NCI-H1092 (cell line): ENCODE results near the gene ATP6V0C.

Source experiments
- DNase-seq: peaks from one replicate; lab custom pipeline; 2025; lab: John Stamatoyannopoulos, UW

Gene ATP6V0C

DNA sequence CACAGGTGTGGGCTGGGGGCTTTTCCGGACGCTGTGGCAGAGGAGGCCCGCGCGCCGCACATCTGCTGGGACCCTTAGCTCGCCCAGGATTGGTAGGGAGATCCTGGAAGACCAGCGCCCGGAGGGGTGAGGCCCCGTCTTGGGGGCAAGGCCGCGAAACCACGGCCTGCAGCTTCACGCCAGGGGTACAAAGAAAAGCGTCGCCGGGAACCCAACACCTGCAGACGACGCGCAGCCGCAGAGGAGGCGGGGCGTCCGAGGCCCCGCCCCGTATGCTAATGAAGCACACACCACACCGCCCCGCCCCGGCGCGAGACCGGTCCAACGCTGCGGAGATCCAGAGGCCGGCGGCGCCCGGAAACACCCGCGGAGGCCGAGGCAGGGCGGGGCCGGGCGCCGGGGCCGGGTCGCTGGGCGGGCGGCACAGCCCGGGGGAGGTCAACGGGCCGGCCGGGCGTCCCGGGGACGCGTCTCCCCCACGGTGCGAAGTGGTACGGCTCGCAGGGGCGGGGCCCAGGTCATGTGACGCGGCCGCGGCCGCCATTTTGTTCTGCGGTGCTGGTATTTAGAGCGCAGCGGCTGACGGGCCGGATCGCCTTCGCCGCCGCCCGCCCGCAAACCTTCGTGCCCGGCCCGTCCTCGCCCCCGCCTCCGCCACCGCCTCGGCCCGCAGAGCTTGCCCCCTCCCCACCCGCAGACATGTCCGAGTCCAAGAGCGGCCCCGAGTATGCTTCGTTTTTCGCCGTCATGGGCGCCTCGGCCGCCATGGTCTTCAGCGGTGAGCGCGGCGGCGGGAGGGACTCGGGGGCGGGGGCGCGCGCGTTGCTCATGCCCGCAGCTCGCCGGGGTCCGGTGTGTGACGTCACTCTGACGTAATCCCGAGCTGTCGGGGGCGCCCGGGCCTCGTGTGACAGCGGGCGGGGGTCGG lies at the start of gene ATP6V0C:
TSS of gene ATP6V0C (plus strand) at position 548 of the 928 bp plus-strand sequence. CDS start at position 700, 152 bp downstream.
- peak; percentile 91 for DNase-seq

- no peak for DNase-seq
Observed at GRCh38 chr16:2464333-2464732, 49.4 kb upstream of the ATP6V0C start.

- DNase-seq = no peak
Observed at GRCh38 chr16:2465653-2466415, 47.9 kb upstream of the ATP6V0C start.

DNA sequence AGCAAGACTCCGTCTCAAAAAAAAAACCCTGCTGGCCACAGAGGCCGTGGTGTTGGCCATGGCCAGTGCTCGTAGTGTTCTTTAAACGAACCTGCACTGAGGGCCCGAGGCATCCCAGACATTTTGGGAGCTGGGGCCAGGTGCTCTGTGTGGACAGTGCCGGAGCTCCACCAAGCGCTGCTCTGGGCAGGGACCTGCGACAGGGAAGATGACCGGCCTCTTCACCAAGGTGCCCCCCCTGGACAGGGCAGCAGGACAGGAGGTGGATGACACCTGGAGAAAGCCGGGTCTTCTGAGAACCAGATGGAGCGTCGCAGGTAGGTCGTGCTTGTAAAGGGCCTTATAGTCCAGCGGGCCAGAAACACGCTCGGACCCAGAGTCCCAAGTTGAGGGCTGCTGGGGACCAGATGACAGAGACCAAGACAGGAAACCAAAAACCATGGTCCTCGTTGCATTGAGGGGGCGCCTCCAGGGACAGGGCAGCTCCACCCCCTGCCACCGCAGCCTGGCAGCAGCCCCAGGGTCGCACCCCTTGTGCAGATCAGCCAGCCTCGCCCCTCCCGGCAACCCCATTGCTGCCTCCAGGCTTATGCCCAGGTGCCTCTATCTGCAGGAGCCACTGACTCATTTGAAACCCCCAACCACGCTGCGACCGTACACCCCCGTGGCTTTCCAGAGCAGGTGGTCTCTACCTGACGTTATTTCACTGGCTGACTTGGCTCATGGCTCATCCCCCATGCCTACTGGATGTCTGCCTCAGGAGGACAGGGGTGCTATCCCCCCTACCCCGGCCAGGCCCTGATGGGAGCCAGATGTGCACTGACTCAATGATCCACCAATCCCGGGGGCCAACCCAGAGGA lies 46.9 kb upstream of the ATP6V0C start:
- no peak for DNase-seq

GRCh38 chr16:2467528-2468232 lies 46.1 kb upstream of the ATP6V0C start:
- DNase-seq = peak; percentile 86

- peak; percentile 87 for DNase-seq
Observed at GRCh38 chr16:2468233-2468724, 45.5 kb upstream of the ATP6V0C start.

- peak; percentile 96 for DNase-seq
Observed at GRCh38 chr16:2468725-2469398, 44.9 kb upstream of the ATP6V0C start.

DNA sequence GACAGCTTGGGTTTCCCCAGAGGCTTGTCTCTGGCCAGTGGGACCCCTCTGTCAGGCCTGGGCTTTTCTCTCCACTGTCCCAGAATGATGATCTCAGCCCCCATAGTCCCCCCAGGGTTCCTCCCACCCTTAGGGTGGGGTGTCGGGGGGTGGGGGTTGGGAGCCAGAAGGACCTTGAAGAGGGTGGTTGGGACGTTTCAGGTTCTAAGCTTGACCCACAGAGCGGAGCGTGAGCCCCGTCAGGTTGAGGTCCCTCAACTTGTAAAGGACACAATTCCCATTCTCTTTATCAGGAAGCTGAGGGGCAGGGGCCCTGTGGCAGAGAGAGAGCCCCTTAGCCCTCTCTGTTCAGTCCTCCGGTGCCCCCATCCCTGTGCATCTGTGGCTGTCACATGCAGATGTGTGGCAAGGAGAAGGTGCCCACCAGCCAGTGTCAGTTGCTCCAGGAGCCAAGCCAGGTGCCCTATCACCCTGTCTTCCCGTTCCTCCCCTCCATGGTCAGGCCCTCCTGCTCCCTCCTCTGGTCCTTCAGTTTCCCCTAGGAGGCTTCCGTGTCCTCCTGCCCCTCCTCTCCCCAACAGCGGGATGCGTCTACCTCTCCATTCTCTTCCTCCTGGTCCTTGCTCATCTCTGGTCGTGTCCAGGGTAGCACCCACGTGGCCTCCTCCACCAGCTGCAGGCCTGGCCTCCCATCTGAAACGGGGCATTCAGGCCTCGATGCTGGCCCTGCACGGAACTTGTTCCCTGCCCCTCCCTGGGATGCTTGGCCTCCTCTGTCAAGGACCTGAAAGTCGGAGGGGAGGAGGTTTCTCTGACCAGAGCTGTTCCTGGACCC lies 44.1 kb upstream of the ATP6V0C start:
- peak; percentile 29 for DNase-seq

DNA sequence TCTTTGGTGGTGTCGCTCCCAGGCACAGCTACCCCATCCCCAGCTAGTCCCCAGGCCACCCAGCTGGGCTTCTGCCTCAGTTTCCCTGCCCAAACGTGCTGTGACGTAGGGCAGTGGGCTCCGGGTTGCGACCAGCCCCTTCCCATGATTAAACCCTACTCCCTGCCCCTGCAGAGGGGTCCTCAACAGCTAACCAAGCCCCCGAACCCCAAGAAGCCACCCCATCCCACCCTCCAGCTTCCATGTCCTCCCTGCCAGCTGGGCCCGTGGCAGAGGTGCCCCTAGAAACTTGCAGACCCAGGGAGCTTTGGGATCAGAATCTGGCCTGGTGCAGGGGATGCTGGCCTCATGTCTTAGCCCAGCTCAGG lies 43.5 kb upstream of the ATP6V0C start:
- no peak for DNase-seq

- DNase-seq = peak; percentile 72
Observed at GRCh38 chr16:2470603-2471015, 43.1 kb upstream of the ATP6V0C start.

DNA sequence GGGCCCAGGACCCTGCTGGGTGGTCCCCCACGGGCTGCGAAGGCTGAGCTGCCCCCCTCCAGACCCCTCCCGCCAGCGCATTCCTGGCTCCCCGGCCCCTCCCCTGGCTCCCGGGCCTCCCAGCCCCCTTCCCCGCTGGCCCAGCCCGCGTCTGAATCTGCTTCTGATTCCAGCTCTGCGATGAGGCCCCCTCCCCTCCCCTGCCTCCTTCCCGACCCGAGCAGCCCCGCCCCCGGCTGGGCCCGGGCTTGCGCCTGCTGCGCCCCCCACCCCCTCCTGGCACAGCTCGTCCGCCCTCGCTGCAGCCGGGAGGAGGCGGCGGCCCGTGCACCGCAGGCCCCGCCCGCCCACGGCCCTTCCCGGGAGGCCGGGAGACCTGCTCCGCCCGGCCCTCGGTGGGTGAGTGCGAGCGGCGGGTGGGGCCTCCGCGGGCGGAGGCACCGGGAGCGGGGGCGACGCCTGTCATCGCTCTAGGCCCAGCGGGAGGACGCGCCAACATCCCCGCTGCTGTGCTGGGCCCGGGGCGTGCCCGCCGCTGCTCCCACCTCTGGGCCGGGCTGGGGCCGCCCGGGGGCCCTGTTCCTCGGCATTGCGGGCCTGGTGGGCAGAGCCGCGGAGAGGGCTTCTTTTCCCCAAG lies 42.6 kb upstream of the ATP6V0C start, which contains the start of gene NTN3:
TSS of gene NTN3 (plus strand) at position 282 of the 637 bp plus-strand sequence. CDS start 405 bp downstream, outside the sequence.
- DNase-seq = peak; percentile 78

GRCh38 chr16:2471653-2472487 lies 41.9 kb upstream of the ATP6V0C start:
- DNase-seq = no peak

GRCh38 chr16:2472488-2472864 lies 41.3 kb upstream of the ATP6V0C start:
- DNase-seq = no peak

GRCh38 chr16:2472885-2473445 lies 40.8 kb upstream of the ATP6V0C start:
- no peak for DNase-seq

DNA sequence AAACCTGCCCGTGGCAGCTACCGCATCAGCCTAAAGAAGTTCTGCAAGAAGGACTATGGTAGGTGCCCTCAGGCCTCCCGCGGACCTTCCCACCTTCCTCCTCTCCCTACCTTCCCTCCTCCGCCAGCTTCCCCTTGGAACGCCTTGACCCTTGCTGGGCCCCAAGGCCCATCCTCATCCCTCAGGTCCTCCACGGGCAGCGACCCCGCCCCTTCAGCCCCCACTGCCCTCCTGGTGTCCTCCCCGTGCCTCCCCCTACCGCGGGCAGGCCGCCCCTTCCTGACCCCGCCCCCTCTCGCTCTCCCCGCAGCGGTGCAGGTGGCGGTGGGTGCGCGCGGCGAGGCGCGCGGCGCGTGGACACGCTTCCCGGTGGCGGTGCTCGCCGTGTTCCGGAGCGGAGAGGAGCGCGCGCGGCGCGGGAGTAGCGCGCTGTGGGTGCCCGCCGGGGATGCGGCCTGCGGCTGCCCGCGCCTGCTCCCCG lies 40.3 kb upstream of the ATP6V0C start:
- DNase-seq = no peak

DNA sequence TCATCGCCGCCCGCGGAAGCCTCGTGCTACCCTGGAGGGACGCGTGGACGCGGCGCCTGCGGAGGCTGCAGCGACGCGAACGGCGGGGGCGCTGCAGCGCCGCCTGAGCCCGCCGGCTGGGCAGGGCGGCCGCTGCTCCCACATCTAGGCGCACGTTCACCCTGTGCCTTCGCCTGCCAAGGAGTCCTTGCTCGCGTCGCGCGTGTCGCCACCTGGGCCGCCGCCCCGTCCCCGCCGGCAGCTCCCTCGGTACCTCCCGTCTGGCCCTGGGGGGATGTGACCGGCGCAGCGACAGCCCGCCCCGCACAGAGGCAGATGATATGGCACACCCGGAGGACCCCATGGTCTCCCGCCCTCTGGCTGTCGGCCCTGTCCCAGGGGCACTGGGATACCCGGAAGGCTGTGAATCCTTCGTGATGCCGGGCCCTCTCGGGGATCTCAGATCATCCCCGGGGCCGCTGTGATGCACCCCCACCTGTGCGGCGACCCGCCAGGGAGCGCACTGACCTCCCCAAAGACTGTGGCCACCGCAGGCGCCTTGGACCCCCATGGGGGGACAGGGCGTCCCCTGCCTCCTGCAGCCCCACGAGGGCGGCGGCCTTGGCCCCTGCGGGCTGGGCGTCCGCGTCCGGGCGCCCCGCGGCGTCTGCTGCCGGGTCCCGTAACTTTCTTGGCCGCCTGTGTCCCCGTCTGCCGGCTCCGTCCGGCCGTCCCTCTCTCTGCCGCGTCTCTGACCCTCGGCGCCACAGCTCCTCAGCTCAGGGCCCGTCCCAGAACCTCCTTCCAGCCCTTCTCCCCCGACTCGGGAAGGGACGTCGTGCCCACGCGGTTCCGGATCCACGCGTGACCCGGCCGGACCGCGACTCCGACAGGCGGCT lies 39.5 kb upstream of the ATP6V0C start:
- no peak for DNase-seq
